HTERT RPE-1 (cell line): Measurements from ENCODE around the gene GGT7.
"Not testable (repeated sequence)": the region's sequence is repeated elsewhere in the genome, so short reads cannot be mapped to it uniquely, and the experiment has no call there.

Experiments used
- in situ Hi-C: fragments of 300-500 bp; cut with MboI; formaldehyde crosslinking; loops from 4 replicates; pipeline ENCODE4 v1.14.3; 2020; ENCODE audit warnings: low sequenced_read_pairs

Gene GGT7

GRCh38 chr20:34883809-34884208 lies 11.2 kb upstream of the GGT7 start:
- in situ Hi-C loops = no loop called here

- in situ Hi-C loops = no loop called here
Observed at GRCh38 chr20:34883087-34883688, 10.5 kb upstream of the GGT7 start.

- in situ Hi-C loops = no loop called here
Observed at GRCh38 chr20:34881689-34882088, 9.0 kb upstream of the GGT7 start.

- in situ Hi-C loops = not testable (repeated sequence)
Observed at GRCh38 chr20:34880971-34881370, 8.3 kb upstream of the GGT7 start.

- in situ Hi-C loops = no loop called here
Observed at GRCh38 chr20:34880215-34880850, 7.7 kb upstream of the GGT7 start.

GRCh38 chr20:34876406-34877282 lies 4.0 kb upstream of the GGT7 start, which contains the start of gene ACSS2:
Gene ACSS2, plus strand, starts transcription at chr20:34876612. Its CDS starts 34 bp downstream, at chr20:34876646.
- in situ Hi-C loops = no loop called here

GRCh38 chr20:34875642-34876405 lies 3.2 kb upstream of the GGT7 start:
- in situ Hi-C loops = no loop called here

GRCh38 chr20:34874094-34874654 lies 1.5 kb upstream of the GGT7 start:
- in situ Hi-C loops = no loop called here

- in situ Hi-C loops = no loop called here
Observed at GRCh38 chr20:34873583-34874093, 982 bp upstream of the GGT7 start.

- in situ Hi-C loops = no loop called here
Observed at GRCh38 chr20:34871966-34872621, 562 bp downstream of the GGT7 start.

- in situ Hi-C loops = no loop called here
Observed at GRCh38 chr20:34871320-34871926, 1.2 kb downstream of the GGT7 start.

GRCh38 chr20:34864216-34864615 lies 8.4 kb downstream of the GGT7 start:
- in situ Hi-C loops = no loop called here

- in situ Hi-C loops = no loop called here
Observed at GRCh38 chr20:34863421-34863965, 9.2 kb downstream of the GGT7 start.

GRCh38 chr20:34862724-34863123 lies 9.9 kb downstream of the GGT7 start:
- in situ Hi-C loops = no loop called here

GRCh38 chr20:34861386-34862084 lies 11.1 kb downstream of the GGT7 start:
- in situ Hi-C loops = no loop called here

- in situ Hi-C loops = no loop called here
Observed at GRCh38 chr20:34859826-34860545, 12.7 kb downstream of the GGT7 start.

GRCh38 chr20:34859367-34859766 lies 13.3 kb downstream of the GGT7 start:
- in situ Hi-C loops = no loop called here

GRCh38 chr20:34852298-34852697 lies 20.4 kb downstream of the GGT7 start:
- in situ Hi-C loops = no loop called here
